WTC11 (cell line): Measurements from ENCODE around the gene PRKCZ. TPM values are rescaled to one million over a fixed set of nuclear protein-coding genes. Genes with fewer than 3 reads are reported as not detected.

Source experiments
- ATAC-seq: fragments of 200-7000 bp; cut with Tn5 transposase; 2 replicates; pipeline ENCODE4 v1.10.0; 2021; ENCODE audit warnings: mild to moderate bottlenecking, moderate library complexity
- CTCF ChIA-PET: fragments of 300-600 bp; sonication (Branson Sonifier 250); formaldehyde crosslinking; loops from one replicate; lab custom pipeline; 2021; ENCODE audit warnings: antibody characterized with exemption; lab: Charles Lee
- POLR2A ChIA-PET: fragments of 350-600 bp; sonication (Branson Sonifier 250); formaldehyde crosslinking; loops from one replicate; lab custom pipeline; 2021; ENCODE audit warnings: antibody characterized with exemption; lab: Charles Lee
- DNase-seq: peaks from one replicate; pipeline ENCODE4 v3.0.0; 2021; ENCODE audit warnings: low spot score
- H3K27ac Mint-ChIP-seq: 2 replicates; pipeline ENCODE4 v1.8.0; 2021; ENCODE audit warnings: mixed read lengths
- H3K27me3 Mint-ChIP-seq: 2 replicates; pipeline ENCODE4 v1.8.0; 2021; ENCODE audit warnings: low read depth, mild to moderate bottlenecking, moderate library complexity, mixed read lengths
- H3K36me3 Mint-ChIP-seq: 2 replicates; pipeline ENCODE4 v1.8.0; 2021; ENCODE audit warnings: mixed read lengths
- H3K4me1 Mint-ChIP-seq: 2 replicates; pipeline ENCODE4 v1.8.0; 2022; ENCODE audit warnings: mixed read lengths
- H3K4me3 Mint-ChIP-seq: 2 replicates; pipeline ENCODE4 v1.8.0; 2021; ENCODE audit warnings: mild to moderate bottlenecking, moderate library complexity, mixed read lengths
- H3K9me3 Mint-ChIP-seq: 2 replicates; pipeline ENCODE4 v1.8.0; 2021; ENCODE audit warnings: mixed read lengths
- CBFB ChIP-seq: sonication (generic); formaldehyde crosslinking; IDR thresholded peaks from 2 replicates; pipeline ENCODE4 v1.8.1; 2022; ENCODE audit warnings: mild to moderate bottlenecking, low read depth, missing genetic modification reagents
- FOXK1 ChIP-seq: sonication (generic); formaldehyde crosslinking; IDR thresholded peaks from 2 replicates; pipeline ENCODE4 v1.8.0; 2022; ENCODE audit warnings: mild to moderate bottlenecking, moderate library complexity, missing genetic modification reagents
- FOXP1 ChIP-seq: sonication (generic); formaldehyde crosslinking; IDR thresholded peaks from 2 replicates; pipeline ENCODE4 v1.8.0; 2022; ENCODE audit warnings: missing genetic modification reagents, mild to moderate bottlenecking, moderate library complexity, borderline replicate concordance
- GRHL2 ChIP-seq: fragments of 250-450 bp; sonication (Bioruptor Pico); IDR thresholded peaks from 2 replicates; pipeline ENCODE4 v1.8.0; 2022; ENCODE audit warnings: mild to moderate bottlenecking, moderate library complexity; ENCODE audit not compliant: insufficient replicate concordance, severe bottlenecking
- HMGA2 ChIP-seq: fragments of 250-450 bp; sonication (Bioruptor Pico); IDR thresholded peaks from 2 replicates; pipeline ENCODE4 v1.4.0; 2021; ENCODE audit warnings: mild to moderate bottlenecking, moderate library complexity
- NFATC4 ChIP-seq: fragments of 250-450 bp; sonication (Bioruptor Pico); IDR thresholded peaks from 2 replicates; pipeline ENCODE4 v1.9.0; 2021; ENCODE audit warnings: mild to moderate bottlenecking
- ZBTB21 ChIP-seq: sonication (generic); formaldehyde crosslinking; IDR thresholded peaks from 2 replicates; pipeline ENCODE4 v1.8.1; 2023; ENCODE audit warnings: mild to moderate bottlenecking, missing genetic modification reagents, borderline replicate concordance
- ZNF121 ChIP-seq: sonication (generic); formaldehyde crosslinking; IDR thresholded peaks from 2 replicates; pipeline ENCODE4 v1.8.0; 2023; ENCODE audit warnings: missing genetic modification reagents
- ZNF138 ChIP-seq: sonication (generic); formaldehyde crosslinking; conservative IDR thresholded peaks from 2 replicates; pipeline ENCODE4 v1.8.1; 2022; ENCODE audit warnings: mild to moderate bottlenecking, moderate library complexity, missing genetic modification reagents
- ZNF219 ChIP-seq: sonication (generic); formaldehyde crosslinking; IDR thresholded peaks from 2 replicates; pipeline ENCODE4 v1.8.0; 2023; ENCODE audit warnings: missing genetic modification reagents, mild to moderate bottlenecking, borderline replicate concordance
- ZNF416 ChIP-seq: fragments of 250-450 bp; sonication (Bioruptor Pico); IDR thresholded peaks from 2 replicates; pipeline ENCODE4 v1.9.0; 2021; ENCODE audit warnings: mild to moderate bottlenecking, inconsistent platforms
- ZNF423 ChIP-seq: fragments of 250-450 bp; sonication (Bioruptor Pico); IDR thresholded peaks from 2 replicates; pipeline ENCODE4 v2.1.2; 2022; ENCODE audit warnings: mild to moderate bottlenecking, moderate library complexity
- total RNA-seq: library from RNA; stranded (reverse); gene quantifications from 3 replicates; pipeline ENCODE4 v1.2.3, GENCODE V29; 2021
- TF ChIP-seq, protein P1 (sequence below): sonication (generic); formaldehyde crosslinking; IDR thresholded peaks from 2 replicates; pipeline ENCODE4 v1.8.1; 2023; ENCODE audit warnings: mild to moderate bottlenecking, missing genetic modification reagents, borderline replicate concordance
- TF ChIP-seq, protein P2 (sequence below): fragments of 250-450 bp; sonication (Bioruptor Pico); conservative IDR thresholded peaks from 2 replicates; pipeline ENCODE4 v1.9.0; 2021; ENCODE audit warnings: mild to moderate bottlenecking
- TF ChIP-seq, protein P3 (sequence below): fragments of 250-450 bp; sonication (Bioruptor Pico); IDR thresholded peaks from 2 replicates; pipeline ENCODE4 v1.9.0; 2021; ENCODE audit warnings: mild to moderate bottlenecking, borderline replicate concordance
- TF ChIP-seq, protein P4 (sequence below): sonication (generic); formaldehyde crosslinking; IDR thresholded peaks from 2 replicates; pipeline ENCODE4 v1.8.1; 2023; ENCODE audit warnings: mild to moderate bottlenecking, missing genetic modification reagents
- TF ChIP-seq, protein P5 (sequence below): sonication (generic); formaldehyde crosslinking; IDR thresholded peaks from 2 replicates; pipeline ENCODE4 v1.8.0; 2022; ENCODE audit warnings: mild to moderate bottlenecking, missing genetic modification reagents
- TF ChIP-seq, protein P6 (sequence below): sonication (generic); formaldehyde crosslinking; IDR thresholded peaks from 2 replicates; pipeline ENCODE4 v1.8.1; 2023; ENCODE audit warnings: mild to moderate bottlenecking, moderate library complexity, missing genetic modification reagents

The PRKCZ gene
- total RNA-seq, 1 experiment from 2014 or later: 52.5 TPM

DNA sequence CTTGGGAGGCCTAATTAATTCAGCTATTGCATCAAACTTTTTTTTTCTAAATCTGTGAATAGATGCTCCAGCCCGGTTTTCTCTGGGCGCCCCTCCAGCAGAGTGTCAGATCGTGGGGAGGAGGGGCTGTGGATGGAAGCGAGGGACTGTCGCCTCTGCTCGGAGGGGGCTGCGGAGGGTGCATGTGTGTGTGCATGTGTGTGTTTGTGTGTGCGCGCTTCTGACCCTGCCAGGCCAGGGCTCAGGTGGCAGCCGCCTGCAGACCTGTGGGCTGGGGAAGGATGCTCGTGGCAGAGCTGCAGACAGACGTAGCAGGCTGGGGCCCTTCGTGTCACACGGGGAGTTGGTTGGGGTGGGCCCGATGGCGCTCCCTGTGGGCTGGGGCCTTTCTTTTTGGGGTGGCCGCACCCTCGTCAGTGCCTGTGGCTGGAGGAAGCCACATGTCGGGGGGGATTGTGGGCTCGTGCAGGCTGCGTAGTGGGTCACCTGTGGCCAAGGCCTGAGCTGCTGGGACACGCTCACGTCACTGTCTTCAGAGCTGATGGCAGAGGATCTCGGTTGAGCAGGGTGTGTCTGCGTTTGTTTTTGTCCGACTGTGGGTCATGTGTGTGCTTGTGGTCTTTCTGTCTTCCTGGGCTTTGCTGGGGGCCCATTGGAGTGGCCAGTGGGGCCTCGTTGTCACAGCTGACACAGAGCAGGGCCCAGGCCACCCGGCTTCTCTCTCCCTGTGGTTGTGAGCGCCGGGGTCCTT, 180.7 kb downstream of the PRKCZ start (continued):
- TF ChIP-seq, protein P1, sequence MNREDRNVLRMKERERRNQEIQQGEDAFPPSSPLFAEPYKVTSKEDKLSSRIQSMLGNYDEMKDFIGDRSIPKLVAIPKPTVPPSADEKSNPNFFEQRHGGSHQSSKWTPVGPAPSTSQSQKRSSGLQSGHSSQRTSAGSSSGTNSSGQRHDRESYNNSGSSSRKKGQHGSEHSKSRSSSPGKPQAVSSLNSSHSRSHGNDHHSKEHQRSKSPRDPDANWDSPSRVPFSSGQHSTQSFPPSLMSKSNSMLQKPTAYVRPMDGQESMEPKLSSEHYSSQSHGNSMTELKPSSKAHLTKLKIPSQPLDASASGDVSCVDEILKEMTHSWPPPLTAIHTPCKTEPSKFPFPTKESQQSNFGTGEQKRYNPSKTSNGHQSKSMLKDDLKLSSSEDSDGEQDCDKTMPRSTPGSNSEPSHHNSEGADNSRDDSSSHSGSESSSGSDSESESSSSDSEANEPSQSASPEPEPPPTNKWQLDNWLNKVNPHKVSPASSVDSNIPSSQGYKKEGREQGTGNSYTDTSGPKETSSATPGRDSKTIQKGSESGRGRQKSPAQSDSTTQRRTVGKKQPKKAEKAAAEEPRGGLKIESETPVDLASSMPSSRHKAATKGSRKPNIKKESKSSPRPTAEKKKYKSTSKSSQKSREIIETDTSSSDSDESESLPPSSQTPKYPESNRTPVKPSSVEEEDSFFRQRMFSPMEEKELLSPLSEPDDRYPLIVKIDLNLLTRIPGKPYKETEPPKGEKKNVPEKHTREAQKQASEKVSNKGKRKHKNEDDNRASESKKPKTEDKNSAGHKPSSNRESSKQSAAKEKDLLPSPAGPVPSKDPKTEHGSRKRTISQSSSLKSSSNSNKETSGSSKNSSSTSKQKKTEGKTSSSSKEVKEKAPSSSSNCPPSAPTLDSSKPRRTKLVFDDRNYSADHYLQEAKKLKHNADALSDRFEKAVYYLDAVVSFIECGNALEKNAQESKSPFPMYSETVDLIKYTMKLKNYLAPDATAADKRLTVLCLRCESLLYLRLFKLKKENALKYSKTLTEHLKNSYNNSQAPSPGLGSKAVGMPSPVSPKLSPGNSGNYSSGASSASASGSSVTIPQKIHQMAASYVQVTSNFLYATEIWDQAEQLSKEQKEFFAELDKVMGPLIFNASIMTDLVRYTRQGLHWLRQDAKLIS (CRISPR knock-in tag): no peak

DNA sequence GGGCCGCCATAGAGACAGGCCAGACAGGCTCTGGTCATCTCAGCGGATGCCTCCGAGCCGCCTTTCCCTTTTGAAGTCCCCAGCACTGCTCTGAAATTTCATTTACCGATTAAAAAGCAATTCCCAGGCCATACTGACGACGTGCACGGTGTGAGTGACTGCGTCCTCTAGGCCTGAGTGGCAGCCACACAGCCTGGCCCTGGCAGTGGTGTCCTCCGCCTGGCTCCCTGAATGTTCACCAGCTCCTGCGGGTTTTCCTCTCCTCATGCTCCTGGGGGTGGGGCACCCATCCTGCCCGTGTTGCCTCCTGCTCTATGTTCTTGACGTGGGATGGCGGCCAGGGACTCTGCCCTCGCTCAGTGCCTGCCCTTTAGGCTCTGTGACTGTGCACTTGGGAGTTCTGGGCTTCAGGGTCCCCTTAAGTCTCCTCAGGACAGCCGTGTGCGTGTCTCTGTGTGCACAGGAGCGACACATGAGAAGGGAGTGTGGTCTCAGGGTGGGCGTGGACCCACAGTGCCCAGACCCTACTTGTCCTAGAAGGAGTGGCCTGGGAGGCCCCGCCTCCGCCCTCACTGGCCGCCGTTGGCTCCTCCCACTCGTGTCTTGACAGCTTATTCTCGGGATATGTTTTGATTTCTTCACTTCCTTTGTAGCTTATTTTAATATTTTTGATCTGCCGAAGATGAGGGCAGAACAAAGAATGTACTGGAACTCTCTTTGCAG, 181.5 kb downstream of the PRKCZ start:
- ChIA-PET POLR2A (interaction anchor here (1.0 to 1.4 kb wide), 3 partner anchors 16 to 38 kb away, joined by 3 to 4 read pairs (median 3); no protein-coding TSS in a partner anchor), CTCF (interaction anchor here (1.0 to 5.1 kb wide), 3 partner anchors 37 to 150 kb away, joined by 5 to 28 read pairs (median 10); partner anchors contain the start of gene FAAP20)
- Mint-ChIP-seq H3K27ac (peak overlapping the region; percentile 95), H3K27me3 (no peaks in the 10 kb centered on the region), H3K4me3 (peak overlapping the region; percentile 96), H3K9me3 (no peaks in the 10 kb centered on the region), H3K36me3 (no peaks in the 10 kb centered on the region), H3K4me1 (peaks cover 52% of the 10 kb centered on the region)
- DNase-seq: peak; percentile 80
- peak; percentile 18 for ATAC-seq
- TF ChIP-seq ZNF423 (CRISPR knock-in tag) (no peak), CBFB (no peak), HMGA2 (CRISPR knock-in tag) (no peak), NFATC4 (CRISPR knock-in tag) (no peak), ZNF138 (CRISPR knock-in tag) (no peak), ZNF121 (no peak), FOXP1 (CRISPR knock-in tag) (no peak), FOXK1 (CRISPR knock-in tag) (no peak), GRHL2 (CRISPR knock-in tag) (no peak), ZBTB21 (CRISPR knock-in tag) (no peak), ZNF219 (CRISPR knock-in tag) (no peak), ZNF416 (CRISPR knock-in tag) (no peak)
- TF ChIP-seq, protein P2, sequence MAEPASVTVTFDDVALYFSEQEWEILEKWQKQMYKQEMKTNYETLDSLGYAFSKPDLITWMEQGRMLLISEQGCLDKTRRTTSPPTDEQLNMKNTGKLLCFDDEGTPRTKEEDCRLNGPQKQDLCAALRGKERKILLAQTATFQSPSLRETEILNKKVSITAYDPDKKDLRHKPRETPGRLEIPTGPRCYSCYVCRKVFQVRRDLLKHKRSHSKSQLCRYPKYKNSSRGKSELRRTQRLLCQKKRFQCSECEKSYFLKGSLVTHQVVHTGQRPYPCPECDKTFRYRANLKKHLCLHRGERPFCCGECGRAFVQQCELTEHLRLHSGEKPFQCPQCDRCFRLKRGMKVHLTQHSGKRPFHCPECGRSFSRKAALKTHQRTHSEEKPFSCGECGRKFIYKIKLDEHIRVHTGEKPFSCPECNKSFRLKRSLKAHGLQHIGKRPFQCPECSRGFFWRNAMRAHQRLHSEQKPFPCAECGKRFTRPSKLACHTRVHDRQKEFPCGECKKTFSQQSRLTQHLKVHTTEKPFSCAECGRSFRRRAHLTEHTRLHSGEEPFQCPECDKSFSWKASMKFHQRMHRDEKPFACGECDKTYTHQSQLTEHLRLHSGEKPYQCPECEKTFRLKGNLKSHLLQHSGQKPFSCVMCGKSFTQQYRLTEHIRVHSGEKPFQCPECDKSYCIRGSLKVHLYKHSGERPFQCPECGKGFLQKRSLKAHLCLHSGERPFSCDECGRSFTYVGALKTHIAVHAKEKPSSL (CRISPR knock-in tag): no peak
- TF ChIP-seq, protein P3, sequence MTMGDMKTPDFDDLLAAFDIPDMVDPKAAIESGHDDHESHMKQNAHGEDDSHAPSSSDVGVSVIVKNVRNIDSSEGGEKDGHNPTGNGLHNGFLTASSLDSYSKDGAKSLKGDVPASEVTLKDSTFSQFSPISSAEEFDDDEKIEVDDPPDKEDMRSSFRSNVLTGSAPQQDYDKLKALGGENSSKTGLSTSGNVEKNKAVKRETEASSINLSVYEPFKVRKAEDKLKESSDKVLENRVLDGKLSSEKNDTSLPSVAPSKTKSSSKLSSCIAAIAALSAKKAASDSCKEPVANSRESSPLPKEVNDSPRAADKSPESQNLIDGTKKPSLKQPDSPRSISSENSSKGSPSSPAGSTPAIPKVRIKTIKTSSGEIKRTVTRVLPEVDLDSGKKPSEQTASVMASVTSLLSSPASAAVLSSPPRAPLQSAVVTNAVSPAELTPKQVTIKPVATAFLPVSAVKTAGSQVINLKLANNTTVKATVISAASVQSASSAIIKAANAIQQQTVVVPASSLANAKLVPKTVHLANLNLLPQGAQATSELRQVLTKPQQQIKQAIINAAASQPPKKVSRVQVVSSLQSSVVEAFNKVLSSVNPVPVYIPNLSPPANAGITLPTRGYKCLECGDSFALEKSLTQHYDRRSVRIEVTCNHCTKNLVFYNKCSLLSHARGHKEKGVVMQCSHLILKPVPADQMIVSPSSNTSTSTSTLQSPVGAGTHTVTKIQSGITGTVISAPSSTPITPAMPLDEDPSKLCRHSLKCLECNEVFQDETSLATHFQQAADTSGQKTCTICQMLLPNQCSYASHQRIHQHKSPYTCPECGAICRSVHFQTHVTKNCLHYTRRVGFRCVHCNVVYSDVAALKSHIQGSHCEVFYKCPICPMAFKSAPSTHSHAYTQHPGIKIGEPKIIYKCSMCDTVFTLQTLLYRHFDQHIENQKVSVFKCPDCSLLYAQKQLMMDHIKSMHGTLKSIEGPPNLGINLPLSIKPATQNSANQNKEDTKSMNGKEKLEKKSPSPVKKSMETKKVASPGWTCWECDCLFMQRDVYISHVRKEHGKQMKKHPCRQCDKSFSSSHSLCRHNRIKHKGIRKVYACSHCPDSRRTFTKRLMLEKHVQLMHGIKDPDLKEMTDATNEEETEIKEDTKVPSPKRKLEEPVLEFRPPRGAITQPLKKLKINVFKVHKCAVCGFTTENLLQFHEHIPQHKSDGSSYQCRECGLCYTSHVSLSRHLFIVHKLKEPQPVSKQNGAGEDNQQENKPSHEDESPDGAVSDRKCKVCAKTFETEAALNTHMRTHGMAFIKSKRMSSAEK (CRISPR knock-in tag): no peak
- TF ChIP-seq, protein P4, sequence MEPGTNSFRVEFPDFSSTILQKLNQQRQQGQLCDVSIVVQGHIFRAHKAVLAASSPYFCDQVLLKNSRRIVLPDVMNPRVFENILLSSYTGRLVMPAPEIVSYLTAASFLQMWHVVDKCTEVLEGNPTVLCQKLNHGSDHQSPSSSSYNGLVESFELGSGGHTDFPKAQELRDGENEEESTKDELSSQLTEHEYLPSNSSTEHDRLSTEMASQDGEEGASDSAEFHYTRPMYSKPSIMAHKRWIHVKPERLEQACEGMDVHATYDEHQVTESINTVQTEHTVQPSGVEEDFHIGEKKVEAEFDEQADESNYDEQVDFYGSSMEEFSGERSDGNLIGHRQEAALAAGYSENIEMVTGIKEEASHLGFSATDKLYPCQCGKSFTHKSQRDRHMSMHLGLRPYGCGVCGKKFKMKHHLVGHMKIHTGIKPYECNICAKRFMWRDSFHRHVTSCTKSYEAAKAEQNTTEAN (CRISPR knock-in tag): no peak
- TF ChIP-seq, protein P5, sequence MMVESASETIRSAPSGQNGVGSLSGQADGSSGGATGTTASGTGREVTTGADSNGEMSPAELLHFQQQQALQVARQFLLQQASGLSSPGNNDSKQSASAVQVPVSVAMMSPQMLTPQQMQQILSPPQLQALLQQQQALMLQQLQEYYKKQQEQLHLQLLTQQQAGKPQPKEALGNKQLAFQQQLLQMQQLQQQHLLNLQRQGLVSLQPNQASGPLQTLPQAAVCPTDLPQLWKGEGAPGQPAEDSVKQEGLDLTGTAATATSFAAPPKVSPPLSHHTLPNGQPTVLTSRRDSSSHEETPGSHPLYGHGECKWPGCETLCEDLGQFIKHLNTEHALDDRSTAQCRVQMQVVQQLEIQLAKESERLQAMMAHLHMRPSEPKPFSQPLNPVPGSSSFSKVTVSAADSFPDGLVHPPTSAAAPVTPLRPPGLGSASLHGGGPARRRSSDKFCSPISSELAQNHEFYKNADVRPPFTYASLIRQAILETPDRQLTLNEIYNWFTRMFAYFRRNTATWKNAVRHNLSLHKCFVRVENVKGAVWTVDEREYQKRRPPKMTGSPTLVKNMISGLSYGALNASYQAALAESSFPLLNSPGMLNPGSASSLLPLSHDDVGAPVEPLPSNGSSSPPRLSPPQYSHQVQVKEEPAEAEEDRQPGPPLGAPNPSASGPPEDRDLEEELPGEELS: no peak
- TF ChIP-seq, protein P6, sequence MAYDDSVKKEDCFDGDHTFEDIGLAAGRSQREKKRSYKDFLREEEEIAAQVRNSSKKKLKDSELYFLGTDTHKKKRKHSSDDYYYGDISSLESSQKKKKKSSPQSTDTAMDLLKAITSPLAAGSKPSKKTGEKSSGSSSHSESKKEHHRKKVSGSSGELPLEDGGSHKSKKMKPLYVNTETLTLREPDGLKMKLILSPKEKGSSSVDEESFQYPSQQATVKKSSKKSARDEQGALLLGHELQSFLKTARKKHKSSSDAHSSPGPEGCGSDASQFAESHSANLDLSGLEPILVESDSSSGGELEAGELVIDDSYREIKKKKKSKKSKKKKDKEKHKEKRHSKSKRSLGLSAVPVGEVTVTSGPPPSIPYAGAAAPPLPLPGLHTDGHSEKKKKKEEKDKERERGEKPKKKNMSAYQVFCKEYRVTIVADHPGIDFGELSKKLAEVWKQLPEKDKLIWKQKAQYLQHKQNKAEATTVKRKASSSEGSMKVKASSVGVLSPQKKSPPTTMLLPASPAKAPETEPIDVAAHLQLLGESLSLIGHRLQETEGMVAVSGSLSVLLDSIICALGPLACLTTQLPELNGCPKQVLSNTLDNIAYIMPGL (CRISPR knock-in tag): no peak
